Retinal pigment epithelial cell (primary cell): ENCODE data around the gene HRC.
"Not testable (repeated sequence)": the region's sequence is repeated elsewhere in the genome, so short reads cannot be mapped to it uniquely, and the experiment has no call there.

Experiments used
- DNase-seq: peaks from one replicate; pipeline ENCODE4 v3.0.0-alpha.2; 2010; ENCODE audit warnings: low read depth
- H3K4me3 ChIP-seq: 2 replicates; pipeline ENCODE4 v1.5.1; 2011; ENCODE audit warnings: mild to moderate bottlenecking, low read length, control low read depth, moderate library complexity
- CTCF ChIP-seq: conservative IDR thresholded peaks from 2 replicates; pipeline ENCODE4 v1.5.1; 2011; ENCODE audit warnings: low read depth, low read length, control low read depth, inconsistent platforms

HRC gene

GRCh38 chr19:49190781-49191180 lies 35.6 kb upstream of the HRC start:
- DNase-seq = no peak
- no peak for TF ChIP-seq CTCF

GRCh38 chr19:49189259-49189658 lies 34.1 kb upstream of the HRC start:
- H3K4me3 ChIP-seq = no peak overlapping the region
- TF ChIP-seq CTCF = no peak
- DNase-seq = no peak

More at GRCh38 chr19:49190781-49191180, 35.6 kb upstream of the HRC start:
- no peak overlapping the region for H3K4me3 ChIP-seq

- no peak for TF ChIP-seq CTCF
- DNase-seq = no peak
- no peak overlapping the region for H3K4me3 ChIP-seq
These were observed 33.5 kb upstream of the HRC start for GRCh38 chr19:49188626-49189200.

GRCh38 chr19:49186108-49186507 lies 30.9 kb upstream of the HRC start:
- TF ChIP-seq CTCF = no peak
- H3K4me3 ChIP-seq = no peak overlapping the region
- no peak for DNase-seq

GRCh38 chr19:49182848-49183375 lies 27.7 kb upstream of the HRC start:
- no peak for DNase-seq
- H3K4me3 ChIP-seq = no peak overlapping the region
- TF ChIP-seq CTCF = no peak

GRCh38 chr19:49182010-49182847 lies 27.0 kb upstream of the HRC start:
- not testable (repeated sequence) for H3K4me3 ChIP-seq, DNase-seq

GRCh38 chr19:49180659-49181058 lies 25.5 kb upstream of the HRC start:
- TF ChIP-seq CTCF = no peak
- H3K4me3 ChIP-seq = no peak overlapping the region
- DNase-seq = no peak
